Fibroblast of the aortic adventitia (primary cell): Measurements from ENCODE around the gene SRCIN1. TPM values are rescaled to one million over a fixed set of nuclear protein-coding genes. Genes with fewer than 3 reads are reported as not detected.

Experiments
- DNase-seq: peaks from one replicate; pipeline ENCODE4 v3.0.0-alpha.2; 2010; ENCODE audit warnings: low read depth
- H3K4me3 ChIP-seq: 2 replicates; pipeline ENCODE4 v1.5.1; 2011; ENCODE audit warnings: low read depth, mild to moderate bottlenecking, control low read depth, low read length, moderate library complexity
- CTCF ChIP-seq: IDR thresholded peaks from 2 replicates; pipeline ENCODE4 v1.5.1; 2011; ENCODE audit warnings: mild to moderate bottlenecking, low read length, control low read depth, inconsistent platforms; ENCODE audit not compliant: insufficient read depth
- total RNA-seq: library from RNA; depleted of rRNA; stranded (reverse); fragments of >200 nt; gene quantifications from 2 replicates; pipeline ENCODE4 v1.2.3, GENCODE V29; 2012; ENCODE audit warnings: low replicate concordance

Gene SRCIN1
- total RNA-seq, 1 donor = not detected

GRCh38 chr17:38590988-38591758 is 14.6 kb downstream of the SRCIN1 start:
- DNase-seq = no peak
- no peak overlapping the region for H3K4me3 ChIP-seq
- no peak for TF ChIP-seq CTCF

- no peak for DNase-seq
- H3K4me3 ChIP-seq = no peak overlapping the region
- TF ChIP-seq CTCF = no peak
Measured at GRCh38 chr17:38589462-38590114, 16.2 kb downstream of the SRCIN1 start.

GRCh38 chr17:38588788-38589174 is 17.0 kb downstream of the SRCIN1 start:
- no peak for DNase-seq
- H3K4me3 ChIP-seq = no peak overlapping the region
- no peak for TF ChIP-seq CTCF

GRCh38 chr17:38587947-38588787 is 17.6 kb downstream of the SRCIN1 start:
- no peak for DNase-seq
- H3K4me3 ChIP-seq = no peak overlapping the region
- no peak for TF ChIP-seq CTCF

GRCh38 chr17:38587203-38587602 is 18.5 kb downstream of the SRCIN1 start:
- TF ChIP-seq CTCF = no peak
- no peak for DNase-seq
- H3K4me3 ChIP-seq = no peak overlapping the region

GRCh38 chr17:38586788-38587187 is 19.0 kb downstream of the SRCIN1 start:
- no peak for DNase-seq
- no peak for TF ChIP-seq CTCF
- no peak overlapping the region for H3K4me3 ChIP-seq
